HCT116 (cell line): Measurements from ENCODE around the gene NDRG3.

Experiments used
- EZH2 ChIP-seq: fragments of 200-600 bp; sonication (generic); IDR thresholded peaks from 2 replicates; pipeline ENCODE4 v1.6.1; 2017; ENCODE audit warnings: antibody characterized with exemption, mixed run types
- POLR2A ChIP-seq: IDR thresholded peaks from 2 replicates; pipeline ENCODE4 v1.7.0; 2011; ENCODE audit warnings: borderline replicate concordance; ENCODE audit not compliant: insufficient read depth, insufficient read length; ENCODE audit errors: extremely low read depth
- YY1 ChIP-seq: IDR thresholded peaks from 2 replicates; pipeline ENCODE4 v1.6.1; 2011; ENCODE audit warnings: low read length, low read depth, moderate library complexity, mild to moderate bottlenecking; ENCODE audit not compliant: insufficient replicate concordance; ENCODE audit errors: extremely low read depth
- TF ChIP-seq, protein P1 (sequence below), 3 experiments: fragments of 200-600 bp in 1 of 3; sonication (generic) in 1 of 3; IDR thresholded peaks in 2 of 3; conservative IDR thresholded peaks in 1 of 3; 2 replicates each; pipeline ENCODE4 v1.5.1; 2012 to 2017; ENCODE audit warnings: low read depth in 2 of 3, low read length in 2 of 3, antibody characterized with exemption in 1 of 3, borderline replicate concordance in 1 of 3, control low read depth in 1 of 3, mild to moderate bottlenecking in 1 of 3, mixed read lengths in 1 of 3, mixed run types in 1 of 3, moderate library complexity in 1 of 3; ENCODE audit not compliant: insufficient read depth in 1 of 3

DNA sequence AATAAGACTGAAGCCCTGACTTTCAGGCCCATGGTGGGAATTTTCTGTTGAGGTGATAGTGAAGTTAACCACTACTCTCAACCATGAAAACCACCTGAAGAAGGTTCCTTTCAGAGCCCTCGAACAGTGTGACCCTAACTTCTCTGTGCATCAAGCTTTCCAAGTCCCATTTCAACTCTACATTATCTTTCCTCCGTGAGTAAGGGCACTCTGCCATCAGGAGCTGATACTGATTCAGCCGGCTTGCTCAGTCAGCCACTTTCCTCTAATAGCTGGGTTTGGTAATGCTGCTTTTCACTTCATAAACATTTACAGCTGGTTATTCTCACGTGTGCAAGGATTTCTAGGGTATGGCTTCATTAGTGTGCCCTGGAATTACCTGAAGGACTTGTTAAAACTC lies 89.2 kb downstream of the NDRG3 start:
- TF ChIP-seq, protein P1, sequence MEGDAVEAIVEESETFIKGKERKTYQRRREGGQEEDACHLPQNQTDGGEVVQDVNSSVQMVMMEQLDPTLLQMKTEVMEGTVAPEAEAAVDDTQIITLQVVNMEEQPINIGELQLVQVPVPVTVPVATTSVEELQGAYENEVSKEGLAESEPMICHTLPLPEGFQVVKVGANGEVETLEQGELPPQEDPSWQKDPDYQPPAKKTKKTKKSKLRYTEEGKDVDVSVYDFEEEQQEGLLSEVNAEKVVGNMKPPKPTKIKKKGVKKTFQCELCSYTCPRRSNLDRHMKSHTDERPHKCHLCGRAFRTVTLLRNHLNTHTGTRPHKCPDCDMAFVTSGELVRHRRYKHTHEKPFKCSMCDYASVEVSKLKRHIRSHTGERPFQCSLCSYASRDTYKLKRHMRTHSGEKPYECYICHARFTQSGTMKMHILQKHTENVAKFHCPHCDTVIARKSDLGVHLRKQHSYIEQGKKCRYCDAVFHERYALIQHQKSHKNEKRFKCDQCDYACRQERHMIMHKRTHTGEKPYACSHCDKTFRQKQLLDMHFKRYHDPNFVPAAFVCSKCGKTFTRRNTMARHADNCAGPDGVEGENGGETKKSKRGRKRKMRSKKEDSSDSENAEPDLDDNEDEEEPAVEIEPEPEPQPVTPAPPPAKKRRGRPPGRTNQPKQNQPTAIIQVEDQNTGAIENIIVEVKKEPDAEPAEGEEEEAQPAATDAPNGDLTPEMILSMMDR (IDR thresholded peaks at IDR 0.05 in 2 of 3, conservative IDR thresholded peaks at IDR 0.05 in 1 of 3; ENCODE audit: borderline replicate concordance in 1 of 3, insufficient read depth in 1 of 3, low read depth in 2 of 3, low read length in 2 of 3), result no peak
- TF ChIP-seq YY1, result no peak
- no peak for TF ChIP-seq POLR2A
- TF ChIP-seq EZH2, result no peak
